NCI-H2029 (cell line): ENCODE results near the gene CHST15.
A peak's percentile ranks its signal among the peaks of the same experiment; 100 is the strongest.

Experiments
- DNase-seq: peaks from one replicate; lab custom pipeline; 2025; lab: John Stamatoyannopoulos, UW

The CHST15 gene

GRCh38 chr10:123998197-123999141 is 94.9 kb downstream of the CHST15 start:
- DNase-seq: no peak

- no peak for DNase-seq
Measured at GRCh38 chr10:123997486-123998196, 95.8 kb downstream of the CHST15 start.

DNA sequence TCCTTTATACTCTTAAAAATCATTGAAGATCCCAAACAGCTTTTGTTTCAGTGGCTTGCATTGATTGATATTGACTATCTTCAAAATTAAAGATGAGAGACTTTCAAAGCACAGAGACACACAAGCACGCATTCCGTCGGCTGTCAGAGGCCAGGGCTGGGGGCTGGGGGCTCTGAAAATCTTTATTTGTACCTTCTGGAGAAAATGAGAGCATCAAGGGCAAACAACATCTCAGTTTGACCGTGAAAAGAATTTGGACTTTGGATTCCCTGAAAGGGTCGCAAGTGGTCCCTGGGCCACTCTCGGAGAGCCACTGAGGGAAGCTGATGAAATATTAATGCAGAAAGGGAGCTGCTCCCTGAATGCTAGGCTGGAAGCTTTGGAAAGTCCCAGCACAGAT is 96.4 kb downstream of the CHST15 start:
- no peak for DNase-seq

- DNase-seq: no peak
Measured at GRCh38 chr10:123996302-123996701, 97.1 kb downstream of the CHST15 start.

DNA sequence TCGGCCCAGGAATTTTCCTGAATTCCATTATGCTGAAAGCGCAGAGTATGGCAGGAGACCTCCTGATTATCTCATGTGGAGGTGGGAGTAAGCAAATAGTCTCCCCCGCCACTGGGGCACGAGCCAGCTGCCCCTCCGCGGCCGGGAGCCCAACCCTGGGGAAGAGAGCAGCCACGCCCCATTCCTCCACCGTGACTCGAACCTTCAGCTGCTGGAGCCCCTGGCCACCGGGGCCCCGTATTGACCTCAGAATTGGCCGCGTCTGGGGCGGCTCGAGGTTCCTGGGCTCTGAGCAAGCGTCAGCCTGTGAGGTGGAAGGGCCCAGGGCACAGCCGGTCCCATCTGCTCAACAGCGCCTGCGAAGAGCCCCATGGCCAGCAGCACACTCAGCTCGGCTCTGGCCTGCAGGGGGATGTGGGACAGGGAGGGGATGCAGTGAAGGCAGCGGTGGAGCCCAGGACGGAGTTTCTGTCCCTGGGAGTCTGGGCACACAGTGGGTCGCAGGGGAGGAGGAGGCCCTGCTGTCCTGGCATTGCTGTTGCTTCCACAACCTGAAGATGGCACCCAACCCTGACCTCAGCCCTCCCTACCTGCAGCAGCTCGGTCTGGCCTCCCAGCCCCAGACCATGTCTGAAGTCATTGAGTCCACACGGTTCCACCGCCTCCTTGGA is 97.8 kb downstream of the CHST15 start:
- DNase-seq: no peak

DNA sequence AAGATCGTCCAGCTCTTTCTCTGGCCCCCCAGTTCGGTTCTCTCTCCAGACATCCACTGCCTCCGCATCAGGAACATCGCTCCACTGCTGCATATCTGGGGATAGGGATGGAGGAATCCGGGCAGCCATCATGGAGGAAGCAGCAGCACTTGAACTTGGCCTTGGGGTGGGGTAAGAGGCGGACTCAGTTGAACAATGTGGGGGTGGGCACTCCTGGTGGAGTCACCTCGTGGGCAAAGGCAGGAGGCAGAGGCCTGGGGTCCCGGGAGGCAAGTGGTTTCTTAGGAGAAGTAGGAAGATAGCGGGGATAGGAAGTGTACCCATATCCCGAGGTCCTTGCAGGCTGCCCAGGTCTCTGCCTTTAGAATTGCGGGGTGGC is 98.3 kb downstream of the CHST15 start:
- DNase-seq: no peak

- DNase-seq: peak; percentile 12
Measured at GRCh38 chr10:123994417-123995081, 98.8 kb downstream of the CHST15 start.

DNA sequence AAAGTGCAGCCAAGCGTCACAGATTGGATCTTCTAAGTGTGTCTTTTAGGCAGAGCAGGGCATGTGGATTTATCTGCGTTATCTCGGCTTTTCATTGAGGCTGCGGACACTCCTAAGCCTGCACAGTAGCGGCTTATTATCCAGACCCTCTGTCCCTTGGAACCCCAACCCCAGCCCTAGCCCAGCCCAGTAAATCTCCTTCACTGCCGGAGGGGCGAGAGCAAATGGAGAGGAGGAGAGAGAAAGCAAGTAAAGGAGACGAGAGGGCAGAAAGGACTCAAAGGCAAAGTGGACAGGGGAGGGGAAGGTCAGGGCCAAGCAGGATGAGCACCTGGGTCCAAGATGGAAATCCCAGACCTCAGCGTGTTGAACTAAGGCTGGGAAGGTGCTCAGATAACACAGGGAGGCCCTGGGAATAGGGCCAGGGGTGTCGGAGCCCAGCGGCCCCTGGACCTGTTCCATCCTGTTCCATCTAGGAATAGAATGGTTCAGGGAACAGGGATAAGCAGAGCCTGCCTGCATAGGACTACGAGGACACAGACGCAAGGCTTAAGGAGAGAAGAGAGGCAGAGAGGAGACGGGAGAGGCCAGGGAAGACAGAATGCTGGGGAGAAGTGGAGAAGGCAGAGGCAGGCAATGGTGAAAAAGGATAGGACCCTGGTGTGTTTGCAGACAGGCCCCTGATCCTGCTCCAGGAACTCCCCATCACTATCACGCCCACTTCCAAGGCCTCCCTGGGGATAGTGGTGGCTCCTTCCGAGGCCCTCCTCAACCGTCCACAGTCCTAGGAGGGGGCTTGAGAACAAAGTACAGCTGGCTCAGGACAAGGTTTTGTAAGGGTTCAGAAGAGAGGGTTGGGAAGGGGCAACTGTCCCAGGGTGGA is 99.6 kb downstream of the CHST15 start:
- no peak for DNase-seq

- no peak for DNase-seq
Measured at GRCh38 chr10:123991611-123992570, 101.5 kb downstream of the CHST15 start.

DNA sequence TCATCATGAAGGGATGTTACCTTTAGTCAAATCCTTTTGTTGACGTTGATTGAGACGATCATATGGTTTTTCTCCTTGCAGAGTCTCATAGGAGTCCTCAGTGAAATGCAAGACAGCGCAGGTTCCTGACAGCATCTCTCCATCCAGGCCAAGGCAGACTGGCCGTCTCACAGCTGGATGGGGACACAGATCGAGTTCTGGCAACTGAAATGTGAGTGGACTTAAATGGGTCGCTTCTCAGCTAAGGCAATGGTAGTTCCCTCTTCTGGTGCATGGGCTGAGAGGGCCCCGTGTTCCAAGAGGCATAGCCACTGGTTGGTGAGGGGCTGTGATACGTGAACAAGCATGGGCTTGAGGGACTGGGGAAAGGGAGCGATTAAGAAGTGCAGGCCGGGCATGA is 102.5 kb downstream of the CHST15 start:
- DNase-seq: no peak

DNA sequence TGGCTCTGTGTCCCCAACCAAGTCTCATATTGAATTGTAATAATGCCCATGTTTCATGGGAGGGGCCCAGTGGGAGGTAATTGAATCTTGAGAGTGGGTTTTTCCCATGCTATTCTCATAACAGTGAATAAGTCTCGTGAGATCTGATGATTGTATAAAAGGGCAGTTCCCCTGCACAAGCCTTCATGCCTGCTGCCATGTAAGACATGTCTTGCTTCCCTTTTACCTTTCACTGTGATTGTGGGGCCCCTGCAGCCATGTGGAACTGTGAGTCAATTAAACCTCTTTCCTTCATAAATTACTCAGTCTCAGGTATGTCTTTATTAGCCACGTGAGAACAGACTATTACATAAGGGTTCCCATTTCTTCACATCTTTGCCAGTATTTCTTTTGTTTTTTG is 104.7 kb downstream of the CHST15 start:
- no peak for DNase-seq

DNA sequence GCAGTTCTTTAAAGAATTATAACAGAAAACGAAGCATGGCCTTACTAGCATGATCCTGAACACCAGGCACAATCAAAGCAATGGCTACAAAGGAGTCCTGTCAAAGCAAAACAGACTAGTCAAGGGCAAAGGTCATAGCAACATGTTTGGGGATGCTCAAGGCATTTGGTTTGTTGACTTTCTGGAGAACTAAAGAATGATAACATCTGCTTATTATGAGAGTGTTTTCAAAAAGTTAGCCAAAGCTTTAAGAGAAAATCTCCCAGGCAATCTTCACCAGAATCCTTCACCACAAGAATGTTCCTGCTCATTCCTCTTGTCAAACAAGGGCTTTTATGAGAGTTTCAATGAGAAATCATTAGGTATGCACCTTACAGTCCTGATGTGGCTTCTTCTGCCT is 106.7 kb downstream of the CHST15 start:
- no peak for DNase-seq

DNA sequence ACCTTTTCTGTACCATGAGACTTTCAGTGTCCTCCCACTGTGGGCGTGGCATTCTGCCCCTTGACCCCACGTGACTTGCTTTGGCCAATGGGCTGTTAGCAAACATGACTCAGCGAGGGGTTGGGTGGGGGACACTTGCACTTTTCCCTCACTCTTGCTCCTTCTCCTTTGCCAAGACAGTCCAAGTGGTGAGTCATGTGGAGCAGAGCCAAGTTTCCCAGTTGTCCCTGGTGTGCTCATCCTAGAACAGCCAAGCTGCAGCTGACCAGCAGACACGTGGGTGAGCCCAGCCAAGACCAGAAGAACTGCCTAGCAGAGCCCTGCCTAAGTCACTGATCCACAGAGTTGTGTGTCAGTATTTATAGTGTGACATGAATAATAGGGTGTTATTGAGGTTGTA is 119.0 kb downstream of the CHST15 start:
- DNase-seq: no peak

DNA sequence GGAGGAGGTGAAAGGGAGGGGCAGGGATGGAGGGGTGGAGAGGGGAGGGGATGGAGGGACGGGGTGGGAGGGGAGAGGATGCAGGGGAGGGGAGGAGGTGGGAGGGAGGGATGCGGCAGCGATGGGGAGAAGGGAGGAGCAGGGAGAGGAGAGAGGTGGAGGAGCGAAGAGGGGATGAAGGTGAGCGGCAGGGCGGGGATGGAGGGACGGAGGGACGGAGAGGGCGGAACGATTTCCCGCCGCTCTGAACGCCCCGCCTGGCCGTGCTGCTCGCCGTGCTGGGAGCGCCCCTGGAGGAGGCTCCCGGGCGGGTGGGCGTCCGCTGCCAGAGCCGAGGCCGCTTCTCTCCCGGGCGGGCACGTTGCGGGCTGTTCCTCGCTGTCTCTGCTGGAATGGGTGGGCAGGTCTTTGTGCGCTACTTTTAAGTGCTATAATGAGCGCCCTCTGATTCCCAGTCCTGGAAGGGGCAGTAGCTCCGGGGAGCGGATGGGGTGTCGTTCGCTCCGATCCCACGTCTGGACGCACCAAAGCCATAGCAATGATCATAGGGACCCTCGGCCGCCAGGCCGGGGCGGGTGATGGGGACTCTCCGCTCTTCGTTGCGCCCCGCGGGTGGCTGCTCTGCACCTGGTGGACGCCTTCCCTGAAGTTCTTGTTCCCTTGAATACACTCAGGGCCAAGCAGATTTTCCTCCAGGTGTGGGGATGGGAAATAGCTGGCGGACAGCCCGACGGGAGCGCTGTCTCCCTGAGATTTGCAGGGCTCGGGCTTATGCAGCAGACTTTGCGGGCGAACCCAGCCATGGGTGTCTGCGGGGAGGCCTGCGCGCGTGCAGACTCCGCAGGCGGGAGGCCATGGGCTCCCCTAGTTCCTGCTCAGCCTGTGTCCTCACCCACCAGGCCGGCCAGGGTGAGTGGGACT is 120.7 kb downstream of the CHST15 start:
- DNase-seq: no peak

GRCh38 chr10:123970927-123971286 is 122.5 kb downstream of the CHST15 start:
- no peak for DNase-seq

DNA sequence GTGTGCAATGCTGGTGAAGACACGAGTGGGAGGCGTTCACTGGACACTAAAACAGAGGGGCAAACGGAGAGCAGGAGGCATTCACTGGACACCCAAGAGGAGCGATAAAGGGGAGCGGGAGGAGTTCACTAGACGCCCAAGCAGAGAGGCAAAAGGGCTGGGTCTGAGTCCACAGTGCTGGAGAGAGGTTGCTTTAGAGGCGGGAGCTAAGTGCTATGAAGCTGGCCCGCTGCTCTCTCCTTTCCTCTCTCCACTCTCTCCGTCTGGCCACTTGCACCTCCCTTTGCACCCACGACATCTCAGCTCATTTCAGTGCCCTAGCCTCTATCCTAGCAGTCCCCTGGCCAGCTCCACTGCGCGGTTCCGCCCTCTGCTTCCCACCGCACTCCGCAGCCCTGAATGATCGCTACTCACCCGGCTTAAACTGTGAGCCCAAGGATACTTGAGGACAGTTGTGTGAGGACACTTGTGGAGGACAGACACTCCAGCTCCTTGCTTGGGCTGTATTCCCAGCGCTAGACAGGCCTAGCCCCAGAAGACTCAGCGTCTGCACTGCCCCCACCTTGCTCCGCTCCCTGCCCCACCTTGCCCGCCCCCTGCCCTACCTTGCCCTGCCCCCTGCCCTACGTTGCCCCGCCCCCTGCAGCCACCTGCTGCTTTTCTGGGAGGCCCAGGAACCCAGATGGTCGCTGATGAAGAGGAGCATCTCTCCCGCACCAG is 123.0 kb downstream of the CHST15 start:
- no peak for DNase-seq

DNA sequence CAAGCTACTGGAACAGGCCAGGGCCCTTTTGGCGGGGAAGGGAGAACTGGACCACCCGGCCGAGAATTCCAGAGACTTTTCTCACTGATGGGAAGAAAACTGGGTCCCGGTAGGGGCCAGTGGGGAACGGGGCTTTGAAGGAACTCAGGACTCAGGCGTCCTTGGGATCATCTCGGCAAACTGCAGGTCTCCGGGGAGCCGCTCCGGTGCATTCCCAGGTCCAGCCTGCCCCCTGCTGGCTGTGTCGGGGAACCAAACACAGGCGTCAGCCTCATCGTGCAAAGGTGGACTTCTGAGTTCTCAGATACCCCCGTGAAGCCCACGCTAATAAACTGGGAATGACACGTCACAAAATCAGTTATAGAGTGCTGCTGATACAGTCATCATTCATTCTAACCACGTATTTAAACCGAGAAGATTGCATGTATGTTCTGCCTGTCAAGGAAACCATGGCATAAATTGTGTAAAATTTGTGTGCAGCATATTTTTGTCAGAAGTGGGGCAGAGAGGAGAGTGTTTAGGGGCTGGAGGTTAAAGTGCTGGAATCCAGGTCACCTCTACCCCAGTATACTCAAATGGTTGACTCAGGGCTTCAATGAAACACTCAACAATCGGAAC is 125.7 kb downstream of the CHST15 start:
- no peak for DNase-seq

DNA sequence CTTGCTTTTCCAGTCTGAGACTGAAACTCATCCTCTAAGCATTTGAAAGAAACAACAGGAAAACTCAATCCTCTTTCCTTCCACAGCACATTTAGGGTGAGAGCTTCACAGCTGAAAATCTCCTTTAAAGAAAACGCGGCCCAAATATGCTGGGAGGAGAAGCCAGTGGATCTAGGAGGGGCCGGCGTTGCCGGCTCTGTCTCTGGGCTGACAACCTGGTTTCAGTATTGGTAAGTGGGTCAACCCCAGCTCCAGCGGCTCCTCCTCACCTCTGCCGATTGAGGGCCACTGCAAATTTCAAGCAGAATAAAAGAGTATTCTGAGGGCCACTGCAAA is 126.5 kb downstream of the CHST15 start:
- DNase-seq: no peak
